ENCODE data around the gene SOX15. TPM values are rescaled to one million over a fixed set of nuclear protein-coding genes. Genes with fewer than 3 reads are reported as not detected.
A peak's percentile ranks its signal among the peaks of the same experiment; 100 is the strongest.

SOX15 gene
- total RNA-seq, 1 donor from 2014 or later = 0.24 TPM

- ChIA-PET POLR2A (no interaction called here), CTCF (no interaction called here)
Measured at GRCh38 chr17:7592422-7593021, 2.6 kb upstream of the SOX15 start.

DNA sequence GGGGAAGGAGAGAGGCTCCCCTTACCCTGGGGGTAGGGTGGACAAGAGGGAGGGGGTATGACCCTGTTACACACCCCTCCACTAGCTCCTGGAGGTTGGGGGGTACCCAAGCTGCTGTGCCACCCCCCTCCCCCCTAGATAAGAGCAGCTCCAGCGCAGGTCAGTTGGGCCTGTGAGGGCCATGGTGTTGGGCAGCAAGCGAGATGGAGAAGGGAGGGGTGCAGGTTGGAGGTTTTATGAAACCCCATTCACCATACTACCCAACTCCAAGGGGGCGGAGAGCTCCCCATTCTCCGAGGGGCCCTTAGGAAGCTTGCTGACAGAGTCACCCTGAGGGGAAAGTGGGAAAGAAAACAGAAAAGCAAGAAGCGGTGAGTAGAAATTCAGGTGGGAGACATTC, 1.7 kb upstream of the SOX15 start:
- Mint-ChIP-seq H3K27ac (no peak overlapping the region), H3K36me3 (ENCODE audit: low read depth) (peaks cover 73% of the 10 kb centered on the region), H3K27me3 (no peaks in the 10 kb centered on the region), H3K4me1 (peaks cover 2% of the 10 kb centered on the region), H3K9me3 (no peaks in the 10 kb centered on the region), H3K4me3 (no peak overlapping the region)
- CTCF ChIA-PET = interaction anchor here (0.9 kb wide), 1 partner anchor 78 kb away, joined by 3 read pairs; no protein-coding TSS in a partner anchor
- DNase-seq (no peak), ATAC-seq (ENCODE audit: low read depth) (no peak)
- intact Hi-C loops (cut with micrococcal nuclease) = no loop called here
- TF ChIP-seq CTCF (IDR thresholded peaks at IDR 0.05) = no peak
- POLR2A ChIA-PET = interaction anchor here (1.0 kb wide), 1 partner anchor 94 kb away, joined by 4 read pairs; no protein-coding TSS in a partner anchor

More at GRCh38 chr17:7592422-7593021, 2.6 kb upstream of the SOX15 start:
- Mint-ChIP-seq H3K4me1 (peaks cover 2% of the 10 kb centered on the region), H3K36me3 (ENCODE audit: low read depth) (peaks cover 73% of the 10 kb centered on the region), H3K9me3 (no peaks in the 10 kb centered on the region), H3K4me3 (no peak overlapping the region), H3K27ac (no peak overlapping the region), H3K27me3 (no peaks in the 10 kb centered on the region)
- TF ChIP-seq CTCF (IDR thresholded peaks at IDR 0.05) = no peak
- intact Hi-C loops (cut with micrococcal nuclease) = no loop called here
- ATAC-seq (ENCODE audit: low read depth) (no peak), DNase-seq (no peak)

DNA sequence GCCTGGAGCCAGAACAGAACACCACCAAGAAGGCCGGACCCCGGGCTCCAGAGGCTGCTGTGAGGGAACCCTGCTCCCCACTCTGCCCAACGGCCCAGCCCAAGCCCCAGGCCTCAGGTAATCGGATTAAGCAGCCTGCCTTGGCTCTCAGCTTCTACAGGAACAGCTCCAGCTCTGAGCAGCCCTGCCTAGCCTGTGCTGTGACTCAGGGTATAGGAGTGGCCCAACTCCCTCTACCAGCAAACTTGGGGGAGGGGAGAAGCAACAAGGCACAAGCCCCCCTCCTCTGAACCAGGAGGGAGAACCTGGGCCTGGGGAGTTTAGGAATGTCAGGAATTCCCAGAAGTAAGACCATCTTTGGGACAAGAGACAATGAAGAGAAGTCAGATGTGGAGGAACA, 849 bp upstream of the SOX15 start:
- Mint-ChIP-seq H3K4me3 (no peak overlapping the region), H3K36me3 (ENCODE audit: low read depth) (peaks cover 65% of the 10 kb centered on the region), H3K9me3 (no peaks in the 10 kb centered on the region), H3K4me1 (peaks cover 3% of the 10 kb centered on the region), H3K27me3 (no peaks in the 10 kb centered on the region), H3K27ac (no peak overlapping the region)
- ChIA-PET POLR2A (interaction anchor here (0.6 to 2.4 kb wide), 3 partner anchors 11 to 105 kb away, joined by 3 to 14 read pairs (median 6); partner anchors contain the start of gene CD68), CTCF (interaction anchor here (2.1 to 3.3 kb wide), 5 partner anchors 19 to 235 kb away, joined by 8 to 38 read pairs (median 21); partner anchors contain the start of genes SENP3, TMEM102 and TMEM95)
- no peak for TF ChIP-seq CTCF (IDR thresholded peaks at IDR 0.05)
- no peak for DNase-seq
- ATAC-seq (ENCODE audit: low read depth) = no peak
- intact Hi-C loops (cut with micrococcal nuclease) = no loop called here

DNA sequence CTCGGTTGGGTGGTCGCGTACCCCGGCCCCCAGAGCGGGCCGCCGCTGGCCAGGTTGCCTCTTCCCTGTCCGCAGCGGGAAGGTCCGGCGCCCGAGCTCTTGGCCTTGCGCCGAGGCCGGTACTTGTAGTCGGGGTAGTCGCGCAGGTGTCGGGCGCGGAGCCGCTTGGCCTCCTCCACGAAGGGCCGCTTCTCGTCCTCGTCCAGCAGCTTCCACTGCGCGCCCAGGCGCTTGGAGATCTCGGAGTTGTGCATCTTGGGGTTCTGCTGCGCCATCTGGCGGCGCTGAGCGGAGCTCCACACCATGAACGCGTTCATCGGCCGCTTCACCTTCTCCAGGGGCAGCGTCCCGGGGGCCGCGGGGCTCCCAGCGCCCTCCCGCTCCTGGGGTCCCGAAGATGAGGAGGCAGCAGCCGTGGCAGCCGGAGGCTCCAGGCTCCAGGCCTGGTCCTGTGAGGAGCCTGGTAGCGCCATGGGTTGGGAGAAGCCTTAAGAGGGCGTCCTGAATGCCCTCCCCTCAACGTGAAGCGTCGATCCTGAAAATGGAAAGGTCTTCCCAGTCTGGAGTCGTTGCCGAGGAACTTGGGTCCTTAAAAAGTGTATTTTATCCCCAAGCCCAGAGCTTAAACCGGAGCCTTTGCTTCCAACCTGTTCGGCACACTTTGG, 558 bp downstream of the SOX15 start:
- DNase-seq (peak; percentile 66), ATAC-seq (ENCODE audit: low read depth) (peak; percentile 89)
- POLR2A ChIA-PET = interaction anchor here (0.6 to 2.4 kb wide), 16 partner anchors 10 to 544 kb away, joined by 3 to 17 read pairs (median 4); partner anchors contain the start of genes CD68, FXR2, POLR2A and SAT2
- Mint-ChIP-seq H3K4me3 (no peak overlapping the region), H3K4me1 (peaks cover 13% of the 10 kb centered on the region), H3K27me3 (no peaks in the 10 kb centered on the region), H3K27ac (no peak overlapping the region), H3K9me3 (no peaks in the 10 kb centered on the region), H3K36me3 (ENCODE audit: low read depth) (peaks cover 56% of the 10 kb centered on the region)
- TF ChIP-seq CTCF (IDR thresholded peaks at IDR 0.05) = peak; percentile 44
- CTCF ChIA-PET = interaction anchor here (0.6 to 3.3 kb wide), 30 partner anchors 9 to 543 kb away, joined by 3 to 38 read pairs (median 4); partner anchors contain the start of genes CD68, FXR2, NEURL4 and SAT2
- intact Hi-C loops (cut with micrococcal nuclease) = loop anchor here (1.0 to 10.0 kb wide), 4 partner anchors 28 to 545 kb away; partner anchors contain the start of genes SENP3 and SLC16A11
